ENCODE results near the gene SLC18A3. TPM values are rescaled to one million over a fixed set of nuclear protein-coding genes. Genes with fewer than 3 reads are reported as not detected.

SLC18A3 gene
- total RNA-seq, result not detected in 2 replicates

DNA sequence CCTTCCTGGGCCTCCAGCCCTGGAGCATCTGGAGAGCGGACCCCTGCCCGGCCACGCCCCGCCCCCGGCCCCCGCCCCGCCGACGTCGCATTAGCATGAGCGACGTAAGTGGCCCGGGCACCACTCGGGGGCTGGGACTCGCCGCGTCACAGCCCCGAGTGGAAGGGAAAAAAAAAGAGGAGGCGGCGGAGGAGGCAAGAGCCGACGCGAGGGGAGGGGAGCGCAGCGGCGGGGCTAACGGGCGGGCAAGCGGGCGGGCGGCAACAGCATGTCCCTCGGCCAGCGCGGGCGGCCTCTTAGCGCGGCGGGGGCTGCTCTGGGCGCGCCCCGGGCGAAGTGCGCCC, at the start of gene SLC18A3:
TSS of gene SLC18A3 (plus strand) at position 197 of the 344 bp plus-strand sequence. CDS start 431 bp downstream, outside the sequence.
- H3K4me1 Mint-ChIP-seq (ENCODE audit: low read depth), result peaks cover 8% of the 10 kb centered on the region
- peaks cover 60% of the 10 kb centered on the region for H3K27me3 Mint-ChIP-seq (ENCODE audit: insufficient read depth)
- intact Hi-C loops (cut with micrococcal nuclease), result no loop called here
- H3K27ac Mint-ChIP-seq, result no peak within 1 kb of the TSS
- DNase-seq (ENCODE audit: low spot score), result no peak
- peaks cover 2% of the 10 kb centered on the region for H3K36me3 Mint-ChIP-seq (ENCODE audit: low read depth)
- peaks cover 3% of the 10 kb centered on the region for H3K9me3 Mint-ChIP-seq
- no peak within 1 kb of the TSS for H3K4me3 Mint-ChIP-seq

DNA sequence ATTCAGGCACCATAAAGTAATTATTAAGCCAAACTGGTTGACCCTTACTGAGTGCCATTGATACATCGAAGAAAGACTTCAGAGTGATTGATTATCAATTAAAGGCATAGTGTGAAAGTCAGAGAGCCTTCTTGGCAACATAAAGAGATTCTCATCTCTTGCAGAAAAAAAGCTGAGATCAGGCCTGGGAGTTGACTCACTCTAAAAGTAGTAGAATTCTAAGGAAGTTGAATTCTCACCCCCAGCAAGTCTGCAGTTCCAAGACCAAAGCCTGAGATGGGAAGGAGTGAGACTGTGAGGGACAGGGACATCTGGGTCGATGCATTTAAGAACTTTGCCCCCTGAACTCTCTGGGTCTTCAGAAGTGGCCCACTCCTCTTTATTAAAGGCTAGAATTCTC, 49.6 kb upstream of the SLC18A3 start:
- H3K4me3 Mint-ChIP-seq, result no peak overlapping the region
- no peaks in the 10 kb centered on the region for H3K4me1 Mint-ChIP-seq (ENCODE audit: low read depth)
- H3K27me3 Mint-ChIP-seq (ENCODE audit: insufficient read depth), result peaks cover 4% of the 10 kb centered on the region
- intact Hi-C loops (cut with micrococcal nuclease), result no loop called here
- no peak for DNase-seq (ENCODE audit: low spot score)
- no peaks in the 10 kb centered on the region for H3K36me3 Mint-ChIP-seq (ENCODE audit: low read depth)
- no peaks in the 10 kb centered on the region for H3K9me3 Mint-ChIP-seq
- no peak overlapping the region for H3K27ac Mint-ChIP-seq

DNA sequence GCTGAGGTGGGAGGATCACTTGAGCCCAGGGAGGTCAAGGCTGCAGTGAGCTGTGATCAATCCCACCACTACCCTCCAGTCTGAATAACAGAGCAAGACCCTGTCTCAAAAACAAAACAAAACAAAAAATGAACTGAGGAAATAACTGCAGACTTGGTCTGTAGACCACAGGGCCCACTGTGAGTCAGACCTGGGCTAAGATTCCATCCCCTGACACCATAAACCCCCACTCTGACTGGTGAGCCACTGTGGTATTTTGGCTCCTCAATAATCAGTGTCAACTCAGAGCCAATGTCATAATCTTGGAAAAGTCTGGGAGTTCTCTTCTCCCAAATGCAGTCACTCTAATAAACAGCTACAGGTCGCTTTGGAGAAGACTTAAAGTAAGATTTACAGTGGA, 47.2 kb upstream of the SLC18A3 start:
- intact Hi-C loops (cut with micrococcal nuclease), result no loop called here
- H3K36me3 Mint-ChIP-seq (ENCODE audit: low read depth), result no peaks in the 10 kb centered on the region
- H3K4me1 Mint-ChIP-seq (ENCODE audit: low read depth), result peaks cover 1% of the 10 kb centered on the region
- H3K9me3 Mint-ChIP-seq, result no peaks in the 10 kb centered on the region
- no peak overlapping the region for H3K27ac Mint-ChIP-seq
- peaks cover under 1% of the 10 kb centered on the region for H3K27me3 Mint-ChIP-seq (ENCODE audit: insufficient read depth)
- DNase-seq (ENCODE audit: low spot score), result no peak
- H3K4me3 Mint-ChIP-seq, result no peak overlapping the region

DNA sequence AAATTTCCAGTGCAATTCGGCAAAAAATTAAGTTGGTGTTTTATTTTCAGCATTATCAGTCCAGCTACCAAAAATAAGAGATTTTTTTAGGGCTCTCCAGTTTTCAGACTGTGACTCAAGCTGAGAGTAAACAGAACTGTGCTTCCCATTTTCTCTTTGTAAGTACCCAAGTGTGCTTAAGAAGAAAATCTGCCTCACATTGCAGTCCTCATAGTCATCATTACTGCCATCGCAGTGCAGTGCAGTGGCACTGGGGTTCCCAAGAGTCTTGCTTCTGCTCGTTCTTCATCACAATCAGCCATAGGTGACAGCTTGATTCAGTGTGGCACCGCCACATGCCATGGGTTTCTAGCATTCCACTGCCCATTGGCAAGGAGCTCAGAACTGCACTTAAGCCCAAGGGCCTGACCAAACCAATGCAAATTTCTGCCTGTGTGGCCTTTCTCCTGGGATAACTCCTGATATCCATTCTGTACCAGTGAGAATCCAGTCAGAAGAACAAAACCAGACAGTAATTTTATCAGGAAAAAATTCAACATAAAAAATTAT, 45.6 kb upstream of the SLC18A3 start:
- Mint-ChIP-seq H3K4me1 (ENCODE audit: low read depth) (peaks cover 11% of the 10 kb centered on the region), H3K27ac (no peak overlapping the region), H3K36me3 (ENCODE audit: low read depth) (no peaks in the 10 kb centered on the region), H3K9me3 (no peaks in the 10 kb centered on the region), H3K4me3 (no peak overlapping the region), H3K27me3 (ENCODE audit: insufficient read depth) (no peaks in the 10 kb centered on the region)
- intact Hi-C loops (cut with micrococcal nuclease), result loop anchor here (1.0 kb wide), 1 partner anchor 13 kb away; no protein-coding TSS in a partner anchor
- no peak for DNase-seq (ENCODE audit: low spot score)

DNA sequence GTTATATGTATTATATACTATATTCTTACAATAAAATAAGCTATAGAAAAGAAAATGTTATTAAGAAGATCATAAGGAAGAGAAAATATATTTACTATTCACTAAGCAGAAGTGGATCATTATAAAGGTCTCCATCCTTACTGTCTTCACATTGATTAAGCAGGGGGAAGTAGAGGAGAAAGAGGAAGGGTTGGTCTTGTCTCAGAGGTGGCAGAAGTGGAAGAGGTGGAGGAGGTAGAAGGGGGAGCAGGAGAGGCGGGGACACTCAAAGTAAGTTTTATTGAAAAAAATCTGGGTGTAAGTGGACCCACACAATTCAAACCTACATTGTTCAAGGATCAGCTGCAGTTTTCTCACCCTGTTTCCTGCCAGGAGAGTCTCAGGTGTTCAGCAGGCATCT, 42.3 kb upstream of the SLC18A3 start:
- no peaks in the 10 kb centered on the region for H3K36me3 Mint-ChIP-seq (ENCODE audit: low read depth)
- DNase-seq (ENCODE audit: low spot score), result no peak
- H3K27ac Mint-ChIP-seq, result no peak overlapping the region
- no peaks in the 10 kb centered on the region for H3K27me3 Mint-ChIP-seq (ENCODE audit: insufficient read depth)
- H3K9me3 Mint-ChIP-seq, result no peaks in the 10 kb centered on the region
- intact Hi-C loops (cut with micrococcal nuclease), result no loop called here
- H3K4me3 Mint-ChIP-seq, result no peak overlapping the region
- peaks cover 11% of the 10 kb centered on the region for H3K4me1 Mint-ChIP-seq (ENCODE audit: low read depth)

GRCh38 chr10:49568235-49568634, 41.9 kb upstream of the SLC18A3 start:
- H3K27ac Mint-ChIP-seq, result no peak overlapping the region
- DNase-seq (ENCODE audit: low spot score), result no peak
- H3K4me3 Mint-ChIP-seq, result no peak overlapping the region
- peaks cover 11% of the 10 kb centered on the region for H3K4me1 Mint-ChIP-seq (ENCODE audit: low read depth)
- H3K27me3 Mint-ChIP-seq (ENCODE audit: insufficient read depth), result no peaks in the 10 kb centered on the region
- H3K36me3 Mint-ChIP-seq (ENCODE audit: low read depth), result no peaks in the 10 kb centered on the region
- no peaks in the 10 kb centered on the region for H3K9me3 Mint-ChIP-seq
- intact Hi-C loops (cut with micrococcal nuclease), result no loop called here

GRCh38 chr10:49569031-49569631, 41.0 kb upstream of the SLC18A3 start:
- H3K4me1 Mint-ChIP-seq (ENCODE audit: low read depth), result peaks cover 11% of the 10 kb centered on the region
- H3K27me3 Mint-ChIP-seq (ENCODE audit: insufficient read depth), result no peaks in the 10 kb centered on the region
- H3K36me3 Mint-ChIP-seq (ENCODE audit: low read depth), result no peaks in the 10 kb centered on the region
- H3K4me3 Mint-ChIP-seq, result no peak overlapping the region
- H3K9me3 Mint-ChIP-seq, result no peaks in the 10 kb centered on the region
- intact Hi-C loops (cut with micrococcal nuclease), result no loop called here
- DNase-seq (ENCODE audit: low spot score), result no peak
- H3K27ac Mint-ChIP-seq, result no peak overlapping the region

DNA sequence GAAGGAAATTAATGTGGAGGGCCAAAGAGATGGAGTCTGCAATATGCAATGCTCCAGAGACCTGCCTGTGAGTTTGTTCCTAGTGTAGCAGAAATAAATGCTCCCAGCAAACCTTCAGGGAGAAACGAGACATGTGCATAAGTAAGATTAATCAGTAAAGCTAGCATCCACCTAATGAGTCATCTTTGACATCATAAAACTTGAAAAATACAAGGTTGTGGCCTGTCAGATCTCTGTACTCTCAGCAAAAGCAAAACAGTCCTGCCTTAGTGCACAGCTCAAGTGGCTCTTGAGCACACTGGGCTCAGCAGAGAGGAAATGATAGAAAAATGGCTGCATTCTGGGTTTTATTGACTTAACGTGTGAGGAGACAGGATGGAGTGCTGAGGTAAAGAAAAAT, 38.7 kb upstream of the SLC18A3 start:
- no peak for DNase-seq (ENCODE audit: low spot score)
- Mint-ChIP-seq H3K4me3 (no peak overlapping the region), H3K4me1 (ENCODE audit: low read depth) (peaks cover 11% of the 10 kb centered on the region), H3K36me3 (ENCODE audit: low read depth) (no peaks in the 10 kb centered on the region), H3K27ac (no peak overlapping the region), H3K27me3 (ENCODE audit: insufficient read depth) (no peaks in the 10 kb centered on the region), H3K9me3 (no peaks in the 10 kb centered on the region)
- intact Hi-C loops (cut with micrococcal nuclease), result no loop called here

- Mint-ChIP-seq H3K27me3 (ENCODE audit: insufficient read depth) (no peaks in the 10 kb centered on the region), H3K27ac (no peak overlapping the region), H3K4me1 (ENCODE audit: low read depth) (peaks cover 19% of the 10 kb centered on the region), H3K9me3 (no peaks in the 10 kb centered on the region), H3K36me3 (ENCODE audit: low read depth) (no peaks in the 10 kb centered on the region), H3K4me3 (no peak overlapping the region)
- no peak for DNase-seq (ENCODE audit: low spot score)
- intact Hi-C loops (cut with micrococcal nuclease), result no loop called here
Observed at GRCh38 chr10:49572594-49573114, 37.5 kb upstream of the SLC18A3 start.

- Mint-ChIP-seq H3K27ac (no peak overlapping the region), H3K36me3 (ENCODE audit: low read depth) (no peaks in the 10 kb centered on the region), H3K9me3 (no peaks in the 10 kb centered on the region), H3K4me3 (no peak overlapping the region), H3K4me1 (ENCODE audit: low read depth) (peaks cover 7% of the 10 kb centered on the region), H3K27me3 (ENCODE audit: insufficient read depth) (peaks cover 2% of the 10 kb centered on the region)
- DNase-seq (ENCODE audit: low spot score), result no peak
- intact Hi-C loops (cut with micrococcal nuclease), result no loop called here
Observed at GRCh38 chr10:49575489-49576072, 34.5 kb upstream of the SLC18A3 start.

- no peak overlapping the region for H3K4me3 Mint-ChIP-seq
- DNase-seq (ENCODE audit: low spot score), result no peak
- H3K27ac Mint-ChIP-seq, result no peak overlapping the region
- H3K4me1 Mint-ChIP-seq (ENCODE audit: low read depth), result peaks cover 13% of the 10 kb centered on the region
- H3K27me3 Mint-ChIP-seq (ENCODE audit: insufficient read depth), result peaks cover 2% of the 10 kb centered on the region
- H3K9me3 Mint-ChIP-seq, result no peaks in the 10 kb centered on the region
- intact Hi-C loops (cut with micrococcal nuclease), result loop anchor here (1.0 kb wide), 1 partner anchor 12 kb away; no protein-coding TSS in a partner anchor
- no peaks in the 10 kb centered on the region for H3K36me3 Mint-ChIP-seq (ENCODE audit: low read depth)
Observed at GRCh38 chr10:49577182-49577925, 32.8 kb upstream of the SLC18A3 start.

DNA sequence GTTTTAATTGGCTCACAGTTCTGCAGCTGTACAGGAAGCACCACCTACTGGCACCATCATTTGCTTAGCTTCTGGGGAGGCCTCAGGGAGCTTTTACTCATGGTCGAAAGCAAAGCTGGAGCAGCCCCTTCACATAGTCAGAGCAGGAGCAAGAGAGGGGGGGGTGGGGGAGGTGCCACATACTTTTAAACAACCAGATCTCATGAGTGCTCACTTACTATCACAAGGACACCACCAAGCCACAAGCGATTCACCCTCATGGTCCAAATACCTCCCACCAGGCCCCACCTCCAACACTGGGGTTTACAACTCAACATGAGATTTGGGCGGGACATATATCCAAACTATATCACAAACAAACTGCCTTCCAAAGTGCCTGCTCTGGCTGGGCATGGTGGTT, 31.7 kb upstream of the SLC18A3 start:
- peaks cover 15% of the 10 kb centered on the region for H3K4me1 Mint-ChIP-seq (ENCODE audit: low read depth)
- intact Hi-C loops (cut with micrococcal nuclease), result no loop called here
- no peak overlapping the region for H3K27ac Mint-ChIP-seq
- no peaks in the 10 kb centered on the region for H3K36me3 Mint-ChIP-seq (ENCODE audit: low read depth)
- no peak for DNase-seq (ENCODE audit: low spot score)
- H3K4me3 Mint-ChIP-seq, result no peak overlapping the region
- no peaks in the 10 kb centered on the region for H3K9me3 Mint-ChIP-seq
- peaks cover 4% of the 10 kb centered on the region for H3K27me3 Mint-ChIP-seq (ENCODE audit: insufficient read depth)

DNA sequence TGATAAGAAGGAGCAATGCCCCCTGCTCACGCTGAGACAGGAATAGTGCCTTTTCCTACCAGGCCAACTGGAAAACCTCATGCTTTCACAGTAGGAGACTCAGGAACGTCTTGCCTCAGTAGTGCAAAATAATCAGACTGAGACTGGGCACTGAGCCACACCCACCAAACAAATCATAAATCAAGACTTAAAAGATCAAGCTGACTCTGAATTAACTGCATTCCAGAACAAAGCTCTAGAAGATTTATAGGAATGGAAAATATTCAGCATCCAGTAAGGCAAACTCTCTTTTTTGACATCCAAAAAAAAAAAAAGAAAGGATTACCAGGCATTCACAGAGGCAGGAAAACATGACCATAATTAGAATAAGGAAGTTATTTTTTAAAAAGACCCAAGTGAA, 30.5 kb upstream of the SLC18A3 start:
- peaks cover 4% of the 10 kb centered on the region for H3K27me3 Mint-ChIP-seq (ENCODE audit: insufficient read depth)
- intact Hi-C loops (cut with micrococcal nuclease), result no loop called here
- H3K4me3 Mint-ChIP-seq, result no peak overlapping the region
- H3K9me3 Mint-ChIP-seq, result no peaks in the 10 kb centered on the region
- no peak for DNase-seq (ENCODE audit: low spot score)
- no peaks in the 10 kb centered on the region for H3K36me3 Mint-ChIP-seq (ENCODE audit: low read depth)
- peaks cover 15% of the 10 kb centered on the region for H3K4me1 Mint-ChIP-seq (ENCODE audit: low read depth)
- H3K27ac Mint-ChIP-seq, result no peak overlapping the region

Measured in activated T-helper 1 cell treated with anti-CD3 and anti-CD28 coated beads, Interleukin-12 subunit alpha, Interleukin-12 subunit beta, Interleukin-2, Interleukin-4 antibody, amounts not matched to agents 30 ng/mL and 10 ng/mL and 1 ng/mL, durations not matched to agents 14 hours and 24 hours and 36 hours (primary cell).